LNCAP (cell line): ENCODE data around the gene CNOT10.

Experiments
- CTCF ChIP-seq: fragments of 450-650 bp; IDR thresholded peaks from 2 replicates; pipeline ENCODE4 v1.5.1; 2017; ENCODE audit warnings: mild to moderate bottlenecking

The CNOT10 gene

DNA sequence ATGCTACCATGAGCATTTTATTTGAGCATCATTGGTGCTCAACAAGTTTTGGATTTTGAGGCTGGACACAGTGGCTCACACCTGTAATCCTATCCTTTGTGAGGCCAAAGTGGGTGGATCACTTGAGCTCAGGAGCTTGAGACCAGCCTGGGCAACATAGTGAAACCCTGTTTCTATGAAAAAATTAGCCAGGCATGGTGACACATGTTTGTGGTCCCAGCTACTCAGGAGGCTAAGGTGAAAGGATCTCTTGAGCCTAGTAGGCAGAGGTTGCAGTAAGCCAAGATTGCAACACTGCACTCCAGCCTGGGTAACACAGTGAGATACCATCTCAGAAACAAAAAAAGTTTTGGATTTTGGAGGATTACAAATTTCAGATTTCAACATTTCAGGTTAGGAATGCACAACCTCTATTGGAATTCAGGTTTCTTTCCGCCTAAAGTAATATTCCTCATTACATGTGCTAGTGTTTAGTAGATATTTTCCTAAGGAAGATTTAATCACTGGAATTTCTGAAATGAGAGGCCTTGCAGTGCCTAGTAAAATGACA is 27.6 kb downstream of the CNOT10 start:
- no peak for TF ChIP-seq CTCF

DNA sequence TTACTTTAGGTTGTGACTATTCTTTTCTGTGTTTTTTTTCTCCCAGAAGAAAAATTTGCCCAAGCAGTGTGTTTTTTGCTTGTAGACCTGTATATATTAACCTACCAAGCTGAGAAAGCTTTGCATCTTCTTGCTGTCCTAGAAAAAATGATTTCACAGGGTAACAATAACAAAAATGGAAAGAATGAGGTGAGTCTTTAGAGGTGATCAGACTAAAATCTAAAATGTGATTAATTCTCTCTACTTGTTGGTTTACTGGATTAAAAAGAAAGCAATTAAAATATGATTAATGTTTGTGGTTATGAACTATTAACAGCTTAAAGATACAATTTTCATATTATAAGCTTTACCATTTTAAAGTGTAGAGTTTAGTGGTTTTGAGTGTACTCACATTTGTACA is 28.2 kb downstream of the CNOT10 start:
- no peak for TF ChIP-seq CTCF

DNA sequence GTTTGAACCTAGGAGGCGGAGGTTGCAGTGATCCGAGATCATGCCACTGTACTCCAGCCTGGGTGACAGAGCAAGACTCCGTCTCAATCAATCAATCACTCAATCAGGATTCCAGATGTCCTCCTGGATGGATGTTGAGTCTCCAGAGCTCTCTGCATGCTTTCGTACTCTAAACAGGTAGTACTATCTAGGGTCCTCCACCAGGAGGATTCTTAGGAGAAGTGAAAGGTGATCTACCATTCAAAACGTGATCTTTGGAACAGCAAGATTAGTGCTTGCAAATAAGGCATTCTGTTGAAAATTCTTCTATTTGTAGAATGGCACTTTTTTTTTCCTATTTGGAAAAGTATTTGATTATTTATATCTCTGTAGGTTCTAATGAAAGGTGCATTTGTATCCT is 34.3 kb downstream of the CNOT10 start:
- no peak for TF ChIP-seq CTCF

GRCh38 chr3:32719931-32720330 is 34.9 kb downstream of the CNOT10 start:
- TF ChIP-seq CTCF, result no peak

GRCh38 chr3:32725721-32726120 is 40.7 kb downstream of the CNOT10 start:
- no peak for TF ChIP-seq CTCF

GRCh38 chr3:32733631-32734229 is 48.7 kb downstream of the CNOT10 start:
- peak; percentile 79 for TF ChIP-seq CTCF

- TF ChIP-seq CTCF, result no peak
These were observed 49.8 kb downstream of the CNOT10 start for GRCh38 chr3:32734756-32735155.

DNA sequence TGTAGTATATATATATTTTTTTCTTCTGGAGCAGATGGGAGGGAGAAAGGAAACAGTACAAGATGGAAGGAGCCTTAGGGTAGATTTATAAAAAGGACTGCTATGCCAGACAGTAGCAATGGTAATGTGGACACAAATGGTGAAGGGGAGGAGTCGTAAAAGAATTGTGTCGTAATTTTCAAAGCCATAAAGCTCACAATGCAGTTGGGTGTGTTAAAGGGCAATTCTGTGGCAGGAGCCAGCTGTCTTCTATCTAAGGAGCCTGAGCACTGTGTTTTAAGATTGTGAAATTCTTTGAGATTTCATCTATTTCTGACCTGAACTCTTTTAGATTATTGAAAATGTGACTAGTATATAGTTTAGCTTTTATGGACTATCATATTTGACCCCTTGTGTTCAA is 58.9 kb downstream of the CNOT10 start:
- TF ChIP-seq CTCF, result no peak
